CD4-positive, alpha-beta memory T cell (primary cell): ENCODE measurements around the gene SLC30A1. TPM values are rescaled to one million over a fixed set of nuclear protein-coding genes. Genes with fewer than 3 reads are reported as not detected.

Experiments
- CTCF ChIA-PET: fragments of 350-600 bp; sonication (Branson Sonifier 250); formaldehyde crosslinking; loops from one replicate; lab custom pipeline; 2021; ENCODE audit warnings: inconsistent platforms; ENCODE audit not compliant: partially characterized antibody; lab: Charles Lee
- POLR2A ChIA-PET: fragments of 350-600 bp; sonication (Branson Sonifier 250); formaldehyde crosslinking; loops from one replicate; lab custom pipeline; 2021; ENCODE audit not compliant: partially characterized antibody; lab: Charles Lee
- DNase-seq, 5 donors: peaks; one replicate each; pipeline versions ENCODE4 v3.0.0 to v3.0.0-alpha.2; 2020 to 2022; ENCODE audit warnings: mixed read lengths in 1 of 5
- H3K27ac ChIP-seq: one replicate; pipeline ENCODE4 v1.7.0; 2013; ENCODE audit warnings: low read depth, low read length
- H3K27me3 ChIP-seq: 2 replicates; pipeline ENCODE4 v1.7.0; 2013; ENCODE audit warnings: mild to moderate bottlenecking, low read length, moderate library complexity; ENCODE audit not compliant: insufficient read depth
- H3K36me3 ChIP-seq: 2 replicates; pipeline ENCODE4 v1.7.0; 2013; ENCODE audit warnings: mild to moderate bottlenecking, low read length, moderate library complexity; ENCODE audit not compliant: insufficient read depth
- H3K4me1 ChIP-seq: 2 replicates; pipeline ENCODE4 v1.7.0; 2013; ENCODE audit warnings: mild to moderate bottlenecking, low read length, moderate library complexity; ENCODE audit not compliant: insufficient read depth
- H3K4me3 ChIP-seq, 2 donors: one replicate each; pipeline ENCODE4 v1.7.0; 2013; ENCODE audit warnings: low read length in 2 of 2, mild to moderate bottlenecking in 1 of 2
- H3K9me3 ChIP-seq, 2 donors: one replicate each; pipeline ENCODE4 v1.7.0; 2013; ENCODE audit warnings: low read length in 2 of 2, control low read depth in 1 of 2; ENCODE audit not compliant: control insufficient read depth in 1 of 2
- H3K27ac Mint-ChIP-seq, 7 donors: one replicate each; pipeline ENCODE4 v1.8.0; 2020 to 2021; ENCODE audit warnings: mixed read lengths in 7 of 7, mild to moderate bottlenecking in 6 of 7, inconsistent platforms in 3 of 7, moderate library complexity in 3 of 7
- H3K27me3 Mint-ChIP-seq, 2 donors: one replicate each; pipeline ENCODE4 v1.8.0; 2020 to 2021; ENCODE audit warnings: mixed read lengths in 2 of 2
- H3K36me3 Mint-ChIP-seq, 2 donors: one replicate each; pipeline ENCODE4 v1.8.0; 2020 to 2021; ENCODE audit warnings: mixed read lengths in 2 of 2, inconsistent platforms in 1 of 2, mild to moderate bottlenecking in 1 of 2
- H3K4me1 Mint-ChIP-seq, 4 donors: one replicate each; pipeline ENCODE4 v1.8.0; 2020 to 2021; ENCODE audit warnings: mixed read lengths in 4 of 4, mild to moderate bottlenecking in 1 of 4
- H3K4me3 Mint-ChIP-seq, 8 donors: one replicate each; pipeline ENCODE4 v1.8.0; 2020 to 2021; ENCODE audit warnings: mixed read lengths in 8 of 8, mild to moderate bottlenecking in 7 of 8, moderate library complexity in 6 of 8, inconsistent platforms in 3 of 8
- H3K9me3 Mint-ChIP-seq, 8 donors: one replicate each; pipeline ENCODE4 v1.8.0; 2020 to 2021; ENCODE audit warnings: mixed read lengths in 8 of 8, mild to moderate bottlenecking in 5 of 8, inconsistent platforms in 3 of 8, moderate library complexity in 1 of 8
- intact Hi-C: fragments of 100-400 bp; cut with micrococcal nuclease; formaldehyde crosslinking; loops from one replicate; pipeline ENCODE4 v1.15.1; 2023
- polyA plus RNA-seq, 2 donors: library from polyadenylated mRNA; unstranded; fragments of 300-500 nt; fragmentation: Illumina TruSeq; gene quantifications; one replicate each; pipeline ENCODE4 v1.2.3, GENCODE V29; 2021
- total RNA-seq, 2 experiments: library from RNA; stranded (reverse); gene quantifications; one replicate each; pipeline ENCODE4 v1.2.3, GENCODE V29; 2021

SLC30A1 gene
- total and polyA plus RNA-seq, 4 experiments from 2014 or later: 2.5 to 10.6 (median 6.3) TPM

DNA sequence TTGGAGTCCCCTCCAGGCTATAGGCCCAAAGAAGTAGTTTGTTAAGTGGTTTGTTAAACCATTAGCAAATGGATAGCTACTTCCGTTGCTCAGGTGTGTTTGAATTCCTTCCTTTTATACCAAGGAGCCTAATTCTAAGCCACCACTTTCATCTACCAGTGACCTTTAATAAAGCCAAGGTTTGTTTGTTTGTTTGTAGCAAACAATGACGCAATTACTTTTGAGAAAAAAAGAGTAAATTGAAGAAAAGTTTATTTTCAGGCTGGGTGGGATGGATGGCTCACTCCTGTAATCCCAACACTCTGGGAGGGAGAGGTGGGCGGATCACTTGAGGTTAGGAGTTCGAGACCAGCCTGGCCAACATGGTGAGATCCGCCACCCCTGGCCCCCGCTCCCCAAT lies 56.2 kb downstream of the SLC30A1 start:
- intact Hi-C loops: no loop called here
- no peak overlapping the region for H3K4me3 Mint-ChIP-seq
- Histone ChIP-seq H3K4me1 (peaks cover 2% of the 10 kb centered on the region), H3K36me3 (no peaks in the 10 kb centered on the region), H3K4me3 (no peak overlapping the region), H3K27ac (no peak overlapping the region), H3K27me3 (no peaks in the 10 kb centered on the region), H3K9me3 (no peaks in the 10 kb centered on the region)
- H3K27ac Mint-ChIP-seq: no peak overlapping the region
- POLR2A ChIA-PET: no interaction called here
- CTCF ChIA-PET: interaction anchor here (1.6 to 1.8 kb wide), 2 partner anchors 9 to 12 kb away, joined by 4 to 21 read pairs; no protein-coding TSS in a partner anchor
- no peaks in the 10 kb centered on the region for H3K9me3 Mint-ChIP-seq
- H3K4me1 Mint-ChIP-seq: peaks cover 0 to 9% (median 6%) of the 10 kb centered on the region in 4 donors
- DNase-seq: no peak
- H3K27me3 Mint-ChIP-seq: peaks cover 0 to 3% of the 10 kb centered on the region in 2 donors
- no peaks in the 10 kb centered on the region for H3K36me3 Mint-ChIP-seq

Other genes with a start within 250 kb of the SLC30A1 start
- gene RD3, start 87.0 kb downstream of the SLC30A1 start, total RNA-seq: not detected
- not detected for gene RD3, start 87.0 kb downstream of the SLC30A1 start, polyA plus RNA-seq
- gene NEK2, start 96.5 kb upstream of the SLC30A1 start, total RNA-seq: not detected
- gene NEK2, start 96.5 kb upstream of the SLC30A1 start, polyA plus RNA-seq: not detected